ENCODE measurements around the gene AEBP1. TPM values are rescaled to one million over a fixed set of nuclear protein-coding genes. Genes with fewer than 3 reads are reported as not detected.

The AEBP1 gene
- polyA plus RNA-seq, 3 donors = 65.2 to 81.4 (median 69.2) TPM

GRCh38 chr7:44081266-44081748 is 22.8 kb upstream of the AEBP1 start:
- DNase-seq = no peak

- DNase-seq = peak; percentile 99
Measured at GRCh38 chr7:44082541-44083207, 21.5 kb upstream of the AEBP1 start.

GRCh38 chr7:44083796-44084195 is 20.3 kb upstream of the AEBP1 start:
- DNase-seq = no peak

GRCh38 chr7:44084701-44085100 is 19.4 kb upstream of the AEBP1 start:
- DNase-seq = no peak

GRCh38 chr7:44085546-44085945 is 18.6 kb upstream of the AEBP1 start:
- DNase-seq = no peak

- DNase-seq = no peak
Measured at GRCh38 chr7:44086627-44087026, 17.5 kb upstream of the AEBP1 start.

- DNase-seq = no peak
Measured at GRCh38 chr7:44087911-44088838, 16.0 kb upstream of the AEBP1 start.

GRCh38 chr7:44093102-44093641 is 11.0 kb upstream of the AEBP1 start:
- DNase-seq = no peak

- no peak for DNase-seq
Measured at GRCh38 chr7:44094365-44094764, 9.8 kb upstream of the AEBP1 start.

- DNase-seq = no peak
Measured at GRCh38 chr7:44094883-44095592, 9.1 kb upstream of the AEBP1 start.

- DNase-seq = no peak
Measured at GRCh38 chr7:44095781-44096180, 8.4 kb upstream of the AEBP1 start.

- no peak for DNase-seq
Measured at GRCh38 chr7:44096326-44096881, 7.7 kb upstream of the AEBP1 start.

GRCh38 chr7:44097064-44097932 is 6.8 kb upstream of the AEBP1 start:
- no peak for DNase-seq

- DNase-seq = no peak
Measured at GRCh38 chr7:44098092-44099068, 5.8 kb upstream of the AEBP1 start.

GRCh38 chr7:44099669-44100068 is 4.5 kb upstream of the AEBP1 start:
- DNase-seq = no peak

GRCh38 chr7:44100458-44101302 is 3.5 kb upstream of the AEBP1 start:
- DNase-seq = no peak

- DNase-seq = no peak
Measured at GRCh38 chr7:44101303-44101965, 2.7 kb upstream of the AEBP1 start.
